ENCODE results near the gene OR8A1. TPM values are rescaled to one million over a fixed set of nuclear protein-coding genes. Genes with fewer than 3 reads are reported as not detected.

The OR8A1 gene
- total and polyA plus RNA-seq, 2 donors = under 0.01 TPM; not detected in 1

Other genes starting within 250 kb of the OR8A1 start
- not detected for gene OR8D2, start 249.8 kb upstream of the OR8A1 start, total RNA-seq
- gene OR8D2, start 249.8 kb upstream of the OR8A1 start, polyA plus RNA-seq = not detected
- gene OR8B2, start 185.5 kb upstream of the OR8A1 start, total RNA-seq = not detected
- gene OR8B2, start 185.5 kb upstream of the OR8A1 start, polyA plus RNA-seq = 0.11 TPM
- gene OR8B3, start 171.0 kb upstream of the OR8A1 start, total RNA-seq = not detected
- gene OR8B3, start 171.0 kb upstream of the OR8A1 start, polyA plus RNA-seq = not detected
- not detected for gene OR8B4, start 145.1 kb upstream of the OR8A1 start, total RNA-seq
- not detected for gene OR8B4, start 145.1 kb upstream of the OR8A1 start, polyA plus RNA-seq
- not detected for gene OR8B8, start 124.3 kb upstream of the OR8A1 start, total RNA-seq
- under 0.01 TPM for gene OR8B8, start 124.3 kb upstream of the OR8A1 start, polyA plus RNA-seq
- not detected for gene OR8B12, start 26.3 kb upstream of the OR8A1 start, total RNA-seq
- gene OR8B12, start 26.3 kb upstream of the OR8A1 start, polyA plus RNA-seq = not detected
- gene PANX3, start 41.4 kb downstream of the OR8A1 start, total RNA-seq = not detected
- 0.02 TPM for gene PANX3, start 41.4 kb downstream of the OR8A1 start, polyA plus RNA-seq
- 15.6 TPM for gene TBRG1, start 52.9 kb downstream of the OR8A1 start, total RNA-seq
- 49.1 TPM for gene TBRG1, start 52.9 kb downstream of the OR8A1 start, polyA plus RNA-seq
- 4.6 TPM for gene SIAE, start 103.7 kb downstream of the OR8A1 start, total RNA-seq
- 13.4 TPM for gene SIAE, start 103.7 kb downstream of the OR8A1 start, polyA plus RNA-seq
- gene SPA17, start 103.9 kb downstream of the OR8A1 start, total RNA-seq = 11.3 TPM
- gene SPA17, start 103.9 kb downstream of the OR8A1 start, polyA plus RNA-seq = 11.4 TPM
- gene NRGN, start 169.9 kb downstream of the OR8A1 start, total RNA-seq = 0.52 TPM
- gene NRGN, start 169.9 kb downstream of the OR8A1 start, polyA plus RNA-seq = 4.5 TPM
- 0.14 TPM for gene VSIG2, start 182.3 kb downstream of the OR8A1 start, total RNA-seq
- 0.80 TPM for gene VSIG2, start 182.3 kb downstream of the OR8A1 start, polyA plus RNA-seq
- 3.6 TPM for gene ESAM, start 192.3 kb downstream of the OR8A1 start, total RNA-seq
- gene ESAM, start 192.3 kb downstream of the OR8A1 start, polyA plus RNA-seq = 21.7 TPM
- gene MSANTD2, start 230.4 kb downstream of the OR8A1 start, total RNA-seq = 7.7 TPM
- 22.2 TPM for gene MSANTD2, start 230.4 kb downstream of the OR8A1 start, polyA plus RNA-seq